Measurements from ENCODE around the gene CFAP410. TPM values are rescaled to one million over a fixed set of nuclear protein-coding genes. Genes with fewer than 3 reads are reported as not detected.
A peak's percentile ranks its signal among the peaks of the same experiment; 100 is the strongest.
"Not testable (repeated sequence)": the region's sequence is repeated elsewhere in the genome, so short reads cannot be mapped to it uniquely, and the experiment has no call there.

Gene CFAP410
- total RNA-seq, 2 donors from 2014 or later, result 48.0 to 54.2 TPM

DNA sequence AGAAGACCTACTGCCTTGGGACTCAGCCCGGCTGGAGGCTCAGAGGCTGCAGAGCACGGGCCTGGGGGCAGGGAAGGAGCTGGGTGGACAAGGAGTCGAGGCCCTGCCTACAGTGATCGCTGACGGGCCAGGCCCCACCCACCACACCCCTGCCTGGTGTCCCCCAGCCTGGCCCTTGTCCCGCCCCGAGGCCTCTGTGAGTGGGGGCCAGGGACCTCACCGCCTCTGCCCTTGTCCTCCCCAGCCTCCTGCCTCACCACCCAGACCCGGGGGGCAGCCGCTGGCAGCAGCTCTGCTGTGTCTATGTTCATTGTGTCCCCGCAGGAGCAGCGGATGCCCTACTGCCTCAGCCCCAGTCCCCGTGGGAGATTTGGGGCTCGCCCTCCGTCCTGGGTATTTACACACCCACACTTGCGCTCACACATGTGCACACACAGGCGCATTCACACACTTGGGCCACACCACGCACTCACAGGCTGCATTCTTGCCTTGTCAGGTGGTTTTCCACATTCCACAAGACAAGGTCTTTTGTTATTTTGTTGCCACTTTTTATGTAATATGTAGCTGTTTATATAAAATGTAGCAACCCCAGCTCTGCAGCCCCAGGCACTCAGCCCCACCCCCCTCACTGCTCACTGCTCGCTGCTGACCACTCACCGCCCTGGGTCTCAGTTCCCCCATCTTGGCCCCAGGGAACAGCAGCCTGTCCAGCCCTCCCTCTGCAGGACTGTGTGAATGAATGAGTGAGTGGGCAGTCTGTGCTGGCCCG is 32.1 kb downstream of the CFAP410 start:
- H3K9me3 ChIP-seq (ENCODE audit: control insufficient read depth, low read length, poor library complexity, severe bottlenecking), result no peaks in the 10 kb centered on the region
- H3K4me1 Mint-ChIP-seq, result peaks cover 31% of the 10 kb centered on the region
- peak overlapping the region; percentile 54 for H3K27ac Mint-ChIP-seq
- no peak overlapping the region for H3K4me3 Mint-ChIP-seq
- H3K27me3 Mint-ChIP-seq, result no peaks in the 10 kb centered on the region
- peaks cover 2% of the 10 kb centered on the region for H3K36me3 Mint-ChIP-seq (ENCODE audit: low read depth)
- ATAC-seq (no peak), DNase-seq (no peak)

DNA sequence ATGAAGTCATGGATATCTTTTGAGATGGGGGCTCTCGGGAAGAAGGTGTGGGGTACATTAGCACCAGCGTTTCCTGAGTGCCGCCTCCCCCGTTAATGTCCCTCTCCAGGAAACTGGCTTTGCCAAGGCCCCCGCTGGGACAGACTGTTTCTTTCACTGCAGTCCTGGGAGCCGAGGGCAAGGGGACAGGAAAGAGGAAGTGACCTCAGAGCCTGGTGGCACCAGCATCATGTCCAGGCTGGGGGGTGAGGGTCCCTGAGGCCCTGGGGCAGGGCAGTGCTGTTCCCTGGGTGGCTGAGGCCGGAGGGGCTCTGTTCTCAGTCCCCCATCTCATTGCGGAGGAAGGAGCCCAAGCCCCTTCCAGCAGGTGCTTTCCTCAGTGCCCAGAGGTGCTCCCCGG is 33.5 kb downstream of the CFAP410 start:
- ATAC-seq, result no peak
- H3K27ac Mint-ChIP-seq, result no peak overlapping the region
- H3K4me1 Mint-ChIP-seq, result peaks cover 37% of the 10 kb centered on the region

DNA sequence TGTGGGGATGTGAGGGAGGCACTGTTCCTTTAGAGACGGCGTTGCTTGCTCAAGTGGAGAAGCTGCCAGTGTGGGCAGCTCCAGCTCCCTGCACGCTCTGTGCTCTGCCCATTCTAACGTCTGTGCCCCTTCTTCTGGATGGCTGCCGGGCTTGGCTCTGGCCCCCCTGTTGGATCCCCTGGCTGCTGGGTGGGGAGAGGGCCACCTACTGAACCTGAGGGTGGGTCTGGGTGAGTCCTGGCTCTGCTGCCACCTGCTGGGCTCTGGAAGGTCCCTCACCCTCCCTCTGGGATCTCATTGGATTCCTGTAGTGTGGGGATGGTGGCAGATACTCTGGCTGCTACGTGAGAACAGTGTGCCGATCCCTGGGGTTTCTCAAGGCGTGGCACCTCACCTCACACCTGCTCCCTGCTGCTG is 34.3 kb downstream of the CFAP410 start:
- DNase-seq (peak in 1 of 3 donors; percentile 32), ATAC-seq (peak; percentile 54)
- H3K27me3 Mint-ChIP-seq, result no peaks in the 10 kb centered on the region
- no peaks in the 10 kb centered on the region for H3K36me3 Mint-ChIP-seq (ENCODE audit: low read depth)
- peak overlapping the region; percentile 87 for H3K27ac Mint-ChIP-seq
- H3K4me3 Mint-ChIP-seq, result peak overlapping the region; percentile 3
- no peaks in the 10 kb centered on the region for H3K9me3 ChIP-seq (ENCODE audit: control insufficient read depth, low read length, poor library complexity, severe bottlenecking)
- peaks cover 38% of the 10 kb centered on the region for H3K4me1 Mint-ChIP-seq

More for the DNA sequence above, 33.5 kb downstream of the CFAP410 start:
- no peaks in the 10 kb centered on the region for H3K27me3 Mint-ChIP-seq
- no peak overlapping the region for H3K4me3 Mint-ChIP-seq
- no peaks in the 10 kb centered on the region for H3K9me3 ChIP-seq (ENCODE audit: control insufficient read depth, low read length, poor library complexity, severe bottlenecking)
- DNase-seq, result no peak
- no peaks in the 10 kb centered on the region for H3K36me3 Mint-ChIP-seq (ENCODE audit: low read depth)

DNA sequence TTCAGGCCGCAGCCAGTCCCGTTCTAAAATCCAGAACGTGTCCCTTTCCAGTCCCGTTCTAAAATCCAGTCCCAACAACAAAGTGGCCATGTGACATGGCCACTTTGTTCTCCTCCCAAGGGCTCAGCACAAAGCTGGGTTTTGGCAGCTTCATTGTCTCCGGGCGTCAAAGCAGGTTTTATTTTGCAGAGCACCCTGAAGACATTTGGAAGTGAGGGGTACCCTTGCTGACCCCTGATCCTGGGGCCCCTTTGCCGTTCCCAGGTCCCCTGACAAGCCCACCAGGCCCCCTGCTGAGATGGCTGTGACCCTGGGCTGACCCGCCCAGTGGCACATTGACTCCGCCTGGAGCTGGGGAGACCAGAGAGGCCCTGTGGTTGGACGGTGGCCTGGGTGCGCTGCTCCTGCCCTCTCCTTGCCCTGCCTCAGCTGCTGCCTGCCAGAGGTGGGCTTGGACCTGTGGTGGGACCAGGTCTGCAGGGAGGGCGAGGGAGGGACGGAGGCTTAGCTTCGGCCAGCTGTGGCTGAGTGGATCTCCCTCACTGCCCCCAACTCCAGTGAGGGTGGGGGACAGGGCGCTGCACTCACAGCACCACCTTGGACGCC is 35.1 kb downstream of the CFAP410 start:
- H3K4me1 Mint-ChIP-seq, result peaks cover 38% of the 10 kb centered on the region
- DNase-seq (no peak), ATAC-seq (no peak)
- H3K27ac Mint-ChIP-seq, result peak overlapping the region; percentile 87
- no peaks in the 10 kb centered on the region for H3K9me3 ChIP-seq (ENCODE audit: control insufficient read depth, low read length, poor library complexity, severe bottlenecking)
- no peaks in the 10 kb centered on the region for H3K36me3 Mint-ChIP-seq (ENCODE audit: low read depth)
- H3K4me3 Mint-ChIP-seq, result no peak overlapping the region
- H3K27me3 Mint-ChIP-seq, result no peaks in the 10 kb centered on the region

DNA sequence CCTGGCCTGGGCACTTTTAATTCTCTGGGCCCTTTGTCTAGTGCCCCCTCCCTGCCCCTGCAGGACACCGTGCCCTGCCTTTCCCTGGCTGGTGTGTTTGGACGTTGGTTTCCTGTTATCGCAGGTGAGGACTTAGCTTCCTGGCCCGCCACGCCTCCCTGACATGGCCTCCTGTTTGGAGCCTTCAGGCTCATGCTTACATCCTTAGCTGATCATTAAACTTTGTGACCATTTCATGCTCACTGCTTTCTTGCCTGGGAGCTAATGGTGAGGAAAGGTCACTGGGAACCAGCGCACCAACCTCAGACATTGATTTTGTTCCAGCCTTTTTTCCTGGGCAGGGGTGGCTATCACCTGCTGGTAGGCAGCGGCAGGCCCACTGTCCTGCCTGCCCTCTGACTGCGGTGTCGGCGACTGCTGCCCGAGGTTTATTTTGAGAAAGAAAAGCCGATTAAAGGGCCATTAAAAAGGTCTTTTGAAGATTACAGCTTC is 35.7 kb downstream of the CFAP410 start:
- Mint-ChIP-seq H3K4me1 (peaks cover 36% of the 10 kb centered on the region), H3K27ac (peak overlapping the region; percentile 86), H3K4me3 (peak overlapping the region; percentile 91), H3K36me3 (ENCODE audit: low read depth) (no peaks in the 10 kb centered on the region), H3K27me3 (no peaks in the 10 kb centered on the region)
- ATAC-seq, result no peak
- DNase-seq, result no peak
- no peaks in the 10 kb centered on the region for H3K9me3 ChIP-seq (ENCODE audit: control insufficient read depth, low read length, poor library complexity, severe bottlenecking)

DNA sequence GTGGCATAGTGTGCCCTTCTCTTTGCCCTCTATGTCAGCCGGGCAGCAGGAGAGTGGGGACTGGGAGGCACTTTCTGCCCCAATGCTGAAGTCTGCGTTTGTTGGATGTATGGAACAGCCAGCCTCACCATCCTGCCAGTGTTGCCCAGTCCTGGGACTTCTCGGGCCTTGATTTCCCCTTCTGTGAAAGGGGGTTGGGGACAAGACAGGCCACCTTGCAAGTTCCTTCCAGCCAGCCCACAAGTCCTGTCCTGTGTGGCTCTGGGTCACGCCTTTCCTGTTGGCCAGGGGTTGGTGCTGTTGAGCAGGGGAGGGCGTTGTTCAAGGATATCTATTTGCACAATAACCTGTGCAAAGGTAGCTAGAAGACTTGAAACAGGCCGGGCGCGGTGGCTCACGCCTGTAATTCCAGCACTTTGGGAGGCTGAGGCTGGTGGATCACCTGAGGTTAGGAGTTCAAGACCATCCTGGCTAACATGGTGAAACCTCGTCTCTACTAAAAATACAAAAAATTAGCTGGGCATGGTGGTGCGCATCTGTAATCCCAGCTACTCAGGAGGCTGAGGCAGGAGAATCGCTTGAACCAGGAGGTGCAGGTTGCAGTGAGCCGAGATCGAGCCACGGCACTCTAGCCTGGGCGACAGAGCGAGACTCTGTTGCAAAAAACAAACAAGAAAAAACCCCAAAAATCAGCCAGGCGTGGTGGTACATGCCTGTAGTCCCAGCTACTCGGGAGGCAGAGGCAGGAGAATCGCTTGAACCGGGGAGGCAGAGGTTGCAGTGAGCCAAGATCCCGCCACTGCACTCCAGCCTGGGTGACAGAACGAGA is 36.4 kb downstream of the CFAP410 start:
- not testable (repeated sequence) for H3K36me3 Mint-ChIP-seq (ENCODE audit: low read depth); H3K9me3 ChIP-seq (ENCODE audit: control insufficient read depth, low read length, poor library complexity, severe bottlenecking); ATAC-seq; H3K27me3 Mint-ChIP-seq; DNase-seq
- H3K4me3 Mint-ChIP-seq, result peak overlapping the region; percentile 91
- H3K4me1 Mint-ChIP-seq, result peaks cover 41% of the 10 kb centered on the region
- peak overlapping the region; percentile 86 for H3K27ac Mint-ChIP-seq

DNA sequence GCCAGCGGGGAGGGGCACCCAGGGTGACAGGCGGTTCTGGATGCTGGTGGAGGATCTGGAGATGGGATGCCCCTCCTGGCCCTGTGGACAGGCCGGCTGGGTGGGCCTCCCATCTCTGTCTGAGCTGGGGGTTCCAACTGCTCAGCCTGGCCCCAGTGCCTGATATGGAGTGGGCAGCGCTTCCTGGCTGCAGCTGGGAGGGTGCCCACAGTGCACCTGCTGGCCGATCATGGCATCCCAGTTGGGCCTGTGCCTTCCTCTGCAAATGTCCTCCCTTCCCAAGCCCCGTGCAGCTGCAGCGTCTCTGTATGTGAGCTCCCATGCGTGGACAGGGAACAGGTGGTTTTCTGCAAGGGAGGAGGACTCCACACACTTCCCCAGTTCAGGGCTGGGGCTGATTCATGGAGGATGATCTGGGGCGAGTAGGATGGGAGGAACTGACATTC is 37.2 kb downstream of the CFAP410 start:
- Mint-ChIP-seq H3K4me1 (peaks cover 42% of the 10 kb centered on the region), H3K27me3 (no peaks in the 10 kb centered on the region), H3K27ac (peak overlapping the region; percentile 86), H3K36me3 (ENCODE audit: low read depth) (no peaks in the 10 kb centered on the region), H3K4me3 (peak overlapping the region; percentile 91)
- H3K9me3 ChIP-seq (ENCODE audit: control insufficient read depth, low read length, poor library complexity, severe bottlenecking), result no peaks in the 10 kb centered on the region
- no peak for ATAC-seq
- DNase-seq, result no peak

DNA sequence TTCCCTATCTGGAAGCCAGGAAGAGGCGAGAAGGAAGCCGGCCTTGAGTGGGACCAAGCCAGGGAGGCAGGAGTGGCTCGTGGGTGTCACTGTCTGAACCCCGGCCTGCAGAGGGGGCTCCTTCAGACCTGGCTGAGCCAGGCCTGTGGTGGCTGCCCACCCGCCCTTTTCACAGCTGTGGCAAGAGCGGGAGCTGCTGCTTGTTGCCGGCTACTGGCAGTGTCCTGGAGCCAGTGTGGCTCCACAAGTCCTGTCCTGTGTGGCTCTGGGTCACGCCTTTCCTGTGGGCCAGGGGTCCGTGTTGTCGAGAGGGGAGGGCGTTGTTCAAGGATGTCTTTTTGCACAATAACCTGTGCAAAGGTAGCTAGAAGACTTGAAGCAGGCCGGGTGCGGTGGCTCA is 38.0 kb downstream of the CFAP410 start:
- no peaks in the 10 kb centered on the region for H3K9me3 ChIP-seq (ENCODE audit: control insufficient read depth, low read length, poor library complexity, severe bottlenecking)
- H3K4me3 Mint-ChIP-seq, result peak overlapping the region; percentile 91
- no peak for DNase-seq
- ATAC-seq, result no peak
- peaks cover 42% of the 10 kb centered on the region for H3K4me1 Mint-ChIP-seq
- H3K27me3 Mint-ChIP-seq, result no peaks in the 10 kb centered on the region
- no peaks in the 10 kb centered on the region for H3K36me3 Mint-ChIP-seq (ENCODE audit: low read depth)
- H3K27ac Mint-ChIP-seq, result peak overlapping the region; percentile 62

DNA sequence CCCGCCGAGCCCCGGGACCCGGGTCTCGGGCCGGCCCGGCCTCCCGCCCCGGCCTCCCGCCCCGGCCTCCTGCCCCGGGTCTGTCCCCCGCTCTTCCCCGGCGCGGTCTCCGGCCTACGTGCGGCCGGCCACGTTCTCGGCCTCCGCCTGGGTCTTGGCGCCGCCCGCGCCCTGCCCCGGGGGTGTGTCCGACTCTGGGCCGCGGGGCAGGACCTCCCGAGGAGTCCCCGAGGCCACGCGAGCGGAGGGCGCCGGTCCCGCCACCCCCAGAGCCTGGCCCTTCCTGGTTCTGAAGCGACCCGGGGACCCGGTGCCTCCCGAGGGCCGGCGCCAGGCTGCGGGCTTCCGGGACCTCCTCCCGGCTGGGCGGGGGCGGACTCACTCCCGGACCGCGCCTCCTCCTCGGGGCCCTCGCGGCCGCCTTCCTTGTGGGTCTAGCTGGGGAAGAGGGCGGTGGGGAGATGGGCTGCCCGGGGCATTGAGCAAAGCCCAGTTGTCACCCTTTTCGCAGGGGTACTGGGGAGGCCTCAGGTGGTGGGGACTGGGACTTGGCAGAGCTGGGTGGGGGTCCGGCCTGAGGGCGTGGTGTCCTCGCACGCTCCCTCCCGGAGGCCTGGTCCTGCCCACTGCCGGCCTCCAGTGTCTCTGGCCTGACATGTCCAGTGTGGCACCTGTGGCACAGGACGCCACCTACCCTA is 38.8 kb downstream of the CFAP410 start:
- peak; percentile 33 for ATAC-seq
- DNase-seq, result peak; percentile 26 to 59 (median 57)
- H3K27me3 Mint-ChIP-seq, result no peaks in the 10 kb centered on the region
- peak overlapping the region; percentile 62 for H3K27ac Mint-ChIP-seq
- no peaks in the 10 kb centered on the region for H3K36me3 Mint-ChIP-seq (ENCODE audit: low read depth)
- no peaks in the 10 kb centered on the region for H3K9me3 ChIP-seq (ENCODE audit: control insufficient read depth, low read length, poor library complexity, severe bottlenecking)
- peaks cover 42% of the 10 kb centered on the region for H3K4me1 Mint-ChIP-seq
- H3K4me3 Mint-ChIP-seq, result peak overlapping the region; percentile 91

DNA sequence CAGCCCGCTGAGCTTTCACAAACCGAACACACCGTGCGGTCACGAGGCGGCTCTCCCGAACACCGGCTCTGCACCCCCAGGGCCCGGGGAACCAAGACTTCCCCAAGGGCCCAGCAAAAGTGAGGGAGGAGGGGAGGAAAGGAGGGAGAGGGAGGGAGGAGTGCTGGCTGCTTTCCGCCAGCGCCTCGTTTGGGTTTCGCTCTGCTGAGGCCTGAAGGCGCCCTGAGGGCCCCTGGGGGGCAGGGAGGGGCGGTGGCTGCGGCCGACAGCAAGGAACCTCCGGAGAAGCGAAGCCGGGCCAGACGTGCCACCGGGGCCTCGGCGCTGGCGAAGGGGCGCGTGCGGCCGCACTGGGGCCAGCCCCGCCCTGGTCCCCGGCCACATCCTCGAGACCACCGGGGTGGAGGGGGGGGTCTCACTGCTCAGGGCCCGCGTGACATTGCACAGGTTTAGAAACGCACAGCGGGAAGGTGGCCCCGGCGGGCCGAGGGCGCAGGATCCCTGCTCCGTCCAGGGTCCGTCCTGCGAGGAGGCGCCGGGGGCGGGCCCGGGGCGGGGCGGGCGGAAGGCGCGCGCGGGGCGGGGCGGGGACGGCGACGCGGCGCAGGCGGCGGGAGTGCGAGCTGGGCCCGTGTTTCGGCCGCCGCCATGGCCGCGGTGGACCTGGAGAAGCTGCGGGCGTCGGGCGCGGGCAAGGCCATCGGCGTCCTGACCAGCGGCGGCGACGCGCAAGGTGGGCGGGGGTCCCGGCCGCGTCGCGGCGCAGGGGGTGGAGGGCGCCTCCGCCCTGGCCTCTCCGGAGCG is 39.5 kb downstream of the CFAP410 start, which contains the start of gene PFKL:
Gene PFKL (plus strand): TSS at position 596 of the 804 bp plus-strand sequence. CDS start 53 bp downstream, at position 649.
- Mint-ChIP-seq H3K27me3 (no peaks in the 10 kb centered on the region), H3K36me3 (ENCODE audit: low read depth) (no peaks in the 10 kb centered on the region), H3K4me3 (peak within 1 kb of the TSS; percentile 91), H3K4me1 (peaks cover 40% of the 10 kb centered on the region), H3K27ac (peak within 1 kb of the TSS; percentile 89)
- H3K9me3 ChIP-seq (ENCODE audit: control insufficient read depth, low read length, poor library complexity, severe bottlenecking), result no peaks in the 10 kb centered on the region
- ATAC-seq (peak; percentile 55), DNase-seq (peak; percentile 29 to 63 (median 48))

DNA sequence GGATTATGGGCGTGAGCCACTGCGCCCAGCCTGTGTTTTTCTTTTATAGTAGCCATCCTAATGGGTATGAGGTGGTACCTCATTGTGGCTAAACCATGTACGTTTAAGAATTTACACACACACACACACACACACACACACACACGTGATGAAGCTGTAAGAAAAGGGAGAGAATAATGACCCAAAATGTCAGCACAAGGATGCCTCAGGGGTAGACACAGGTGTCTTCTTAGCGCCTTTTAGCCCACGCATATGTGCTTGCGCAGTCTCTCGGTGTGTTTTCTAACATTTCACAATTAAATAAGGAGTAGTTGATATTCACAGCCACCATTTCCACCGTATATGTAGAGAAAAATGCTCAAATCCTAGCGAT is 40.1 kb downstream of the CFAP410 start:
- ATAC-seq (no peak), DNase-seq (no peak)
- Mint-ChIP-seq H3K36me3 (ENCODE audit: low read depth) (no peaks in the 10 kb centered on the region), H3K4me1 (peaks cover 39% of the 10 kb centered on the region), H3K4me3 (peak overlapping the region; percentile 88), H3K27me3 (no peaks in the 10 kb centered on the region), H3K27ac (peak overlapping the region; percentile 89)
- H3K9me3 ChIP-seq (ENCODE audit: control insufficient read depth, low read length, poor library complexity, severe bottlenecking), result no peaks in the 10 kb centered on the region

DNA sequence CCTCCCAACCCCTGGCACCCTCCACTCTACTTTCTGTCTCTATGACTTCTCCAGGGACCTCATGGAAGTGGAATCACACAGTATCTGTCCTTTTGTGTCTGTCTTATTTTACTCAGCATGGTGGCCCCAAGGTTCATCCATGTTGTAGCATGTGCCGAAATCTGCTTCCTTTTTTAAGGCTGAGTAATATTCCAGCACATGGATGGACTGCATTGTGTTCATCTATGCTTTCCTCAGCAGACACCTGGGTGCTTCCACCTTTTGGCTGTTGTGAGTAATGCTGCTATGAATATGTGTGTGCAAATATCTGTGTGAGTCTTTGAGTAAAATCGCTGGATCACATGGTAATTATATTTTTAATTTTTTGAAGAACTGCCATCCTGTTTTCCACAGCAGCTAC is 40.9 kb downstream of the CFAP410 start:
- no peaks in the 10 kb centered on the region for H3K36me3 Mint-ChIP-seq (ENCODE audit: low read depth)
- H3K9me3 ChIP-seq (ENCODE audit: control insufficient read depth, low read length, poor library complexity, severe bottlenecking), result no peaks in the 10 kb centered on the region
- ATAC-seq (no peak), DNase-seq (no peak)
- H3K4me1 Mint-ChIP-seq, result peaks cover 36% of the 10 kb centered on the region
- H3K4me3 Mint-ChIP-seq, result peak overlapping the region; percentile 52
- no peaks in the 10 kb centered on the region for H3K27me3 Mint-ChIP-seq
- H3K27ac Mint-ChIP-seq, result peak overlapping the region; percentile 89

Data from T-helper 17 cell (primary cell).